HL-60 (cell line): ENCODE data around the gene KIF3A.

Experiments
- DNase-seq, 2 experiments: peaks; one replicate each; pipeline ENCODE4 v3.0.0-alpha.2; 2010 to 2020; ENCODE audit warnings: low read depth in 1 of 2, low spot score in 1 of 2
- H3K27ac ChIP-seq: fragments of 250-450 bp; sonication (Bioruptor Pico); replicated peaks from 2 replicates; pipeline ENCODE4 v1.5.1; 2020; ENCODE audit warnings: mild to moderate bottlenecking, moderate library complexity
- H3K27me3 ChIP-seq: fragments of 250-450 bp; sonication (Bioruptor Pico); 2 replicates; pipeline ENCODE4 v1.5.1; 2021; ENCODE audit warnings: mild to moderate bottlenecking, moderate library complexity; ENCODE audit not compliant: insufficient read depth, poor library complexity, severe bottlenecking
- H3K4me3 ChIP-seq: replicated peaks from 2 replicates; pipeline ENCODE4 v1.5.1; 2011; ENCODE audit warnings: mild to moderate bottlenecking, control low read depth, low read length; ENCODE audit not compliant: insufficient read depth
- CTCF ChIP-seq: IDR thresholded peaks from one replicate; pipeline ENCODE4 v1.5.1; 2011; ENCODE audit warnings: low read length, control low read depth, inconsistent platforms; ENCODE audit not compliant: insufficient read depth
- GABPA ChIP-seq: IDR thresholded peaks from 2 replicates; pipeline ENCODE4 v1.6.1; 2012; ENCODE audit warnings: low read depth
- POLR2AphosphoS5 ChIP-seq: IDR thresholded peaks from 2 replicates; pipeline ENCODE4 v1.6.1; 2012; ENCODE audit warnings: low read depth
- SPI1 ChIP-seq: IDR thresholded peaks from 2 replicates; pipeline ENCODE4 v1.6.1; 2012; ENCODE audit warnings: low read depth, mild to moderate bottlenecking, borderline replicate concordance
- TF ChIP-seq, protein P1 (sequence below): IDR thresholded peaks from 2 replicates; pipeline ENCODE4 v1.6.1; 2012; ENCODE audit warnings: low read depth; ENCODE audit not compliant: insufficient replicate concordance

KIF3A gene

DNA sequence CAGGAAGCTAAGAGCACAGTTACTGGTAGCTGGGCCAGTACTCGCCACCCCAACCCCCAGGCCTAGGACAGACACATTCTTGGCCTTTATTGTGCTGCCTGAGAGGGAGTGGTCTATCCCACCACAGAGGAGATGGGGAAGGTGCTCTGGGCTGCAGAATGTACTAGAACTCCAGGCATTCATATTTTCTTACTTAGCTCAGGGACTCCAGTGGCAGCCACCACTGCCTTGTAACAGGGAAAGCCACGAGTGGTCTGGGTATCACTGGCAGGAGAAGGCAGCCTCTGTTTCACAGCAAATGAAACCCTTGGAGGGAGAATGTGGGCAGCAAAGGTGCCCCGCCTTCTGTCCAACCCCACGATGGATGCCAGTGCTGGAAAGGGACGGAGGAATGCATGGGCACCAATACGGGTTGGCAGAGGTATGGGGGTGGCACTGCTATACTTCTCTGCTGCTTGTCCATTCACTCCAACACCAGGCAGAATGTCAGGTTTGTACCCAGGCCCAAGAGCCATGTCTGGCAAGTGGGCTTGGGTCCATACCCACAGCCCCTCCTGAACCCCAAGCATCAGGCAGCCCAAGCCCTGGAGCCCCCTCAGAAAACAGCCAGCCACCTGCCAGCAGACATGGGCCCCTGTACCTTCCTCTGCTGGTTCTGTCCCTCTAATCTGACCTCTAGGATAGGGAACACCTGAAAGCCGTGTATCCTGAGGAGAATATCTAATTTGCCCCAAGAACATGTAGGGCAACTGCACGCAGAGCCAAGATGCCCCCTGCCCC, 35.1 kb upstream of the KIF3A start:
- Histone ChIP-seq H3K27ac (no peak overlapping the region), H3K4me3 (no peak overlapping the region), H3K27me3 (no peaks in the 10 kb centered on the region)
- DNase-seq = no peak
- TF ChIP-seq, protein P1, sequence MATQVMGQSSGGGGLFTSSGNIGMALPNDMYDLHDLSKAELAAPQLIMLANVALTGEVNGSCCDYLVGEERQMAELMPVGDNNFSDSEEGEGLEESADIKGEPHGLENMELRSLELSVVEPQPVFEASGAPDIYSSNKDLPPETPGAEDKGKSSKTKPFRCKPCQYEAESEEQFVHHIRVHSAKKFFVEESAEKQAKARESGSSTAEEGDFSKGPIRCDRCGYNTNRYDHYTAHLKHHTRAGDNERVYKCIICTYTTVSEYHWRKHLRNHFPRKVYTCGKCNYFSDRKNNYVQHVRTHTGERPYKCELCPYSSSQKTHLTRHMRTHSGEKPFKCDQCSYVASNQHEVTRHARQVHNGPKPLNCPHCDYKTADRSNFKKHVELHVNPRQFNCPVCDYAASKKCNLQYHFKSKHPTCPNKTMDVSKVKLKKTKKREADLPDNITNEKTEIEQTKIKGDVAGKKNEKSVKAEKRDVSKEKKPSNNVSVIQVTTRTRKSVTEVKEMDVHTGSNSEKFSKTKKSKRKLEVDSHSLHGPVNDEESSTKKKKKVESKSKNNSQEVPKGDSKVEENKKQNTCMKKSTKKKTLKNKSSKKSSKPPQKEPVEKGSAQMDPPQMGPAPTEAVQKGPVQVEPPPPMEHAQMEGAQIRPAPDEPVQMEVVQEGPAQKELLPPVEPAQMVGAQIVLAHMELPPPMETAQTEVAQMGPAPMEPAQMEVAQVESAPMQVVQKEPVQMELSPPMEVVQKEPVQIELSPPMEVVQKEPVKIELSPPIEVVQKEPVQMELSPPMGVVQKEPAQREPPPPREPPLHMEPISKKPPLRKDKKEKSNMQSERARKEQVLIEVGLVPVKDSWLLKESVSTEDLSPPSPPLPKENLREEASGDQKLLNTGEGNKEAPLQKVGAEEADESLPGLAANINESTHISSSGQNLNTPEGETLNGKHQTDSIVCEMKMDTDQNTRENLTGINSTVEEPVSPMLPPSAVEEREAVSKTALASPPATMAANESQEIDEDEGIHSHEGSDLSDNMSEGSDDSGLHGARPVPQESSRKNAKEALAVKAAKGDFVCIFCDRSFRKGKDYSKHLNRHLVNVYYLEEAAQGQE = no peak

- no peak for TF ChIP-seq POLR2AphosphoS5
- no peak for TF ChIP-seq GABPA
- no peak for TF ChIP-seq CTCF
- TF ChIP-seq, protein P1 = no peak
- TF ChIP-seq SPI1 = no peak
- H3K27ac ChIP-seq = no peak overlapping the region
- DNase-seq = no peak
- H3K27me3 ChIP-seq = no peaks in the 10 kb centered on the region
- H3K4me3 ChIP-seq = no peak overlapping the region
These were observed 34.2 kb upstream of the KIF3A start for GRCh38 chr5:132771503-132771998.

GRCh38 chr5:132770476-132771159, 33.3 kb upstream of the KIF3A start:
- Histone ChIP-seq H3K27me3 (no peaks in the 10 kb centered on the region), H3K4me3 (no peak overlapping the region), H3K27ac (no peak overlapping the region)
- TF ChIP-seq, protein P1 = no peak
- TF ChIP-seq GABPA = no peak
- DNase-seq = no peak

DNA sequence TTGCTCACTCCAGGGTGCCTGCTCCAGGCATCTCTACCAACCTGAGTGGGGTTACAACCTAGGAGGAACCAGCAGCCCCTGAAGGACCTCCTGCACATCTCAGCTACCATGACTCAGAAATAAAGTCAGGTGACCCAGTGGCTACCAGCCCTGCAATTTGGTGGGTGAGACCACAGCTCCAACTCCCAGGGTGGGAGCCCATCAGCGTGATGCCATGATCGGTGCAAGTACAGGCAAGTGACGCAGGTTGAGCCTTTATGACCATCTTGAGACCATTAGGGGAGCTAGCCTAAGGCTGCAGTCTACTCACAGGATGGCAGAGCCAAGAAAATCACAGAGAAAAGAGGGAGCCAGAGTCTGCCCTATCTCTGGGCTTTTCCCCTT, 31.1 kb upstream of the KIF3A start:
- Histone ChIP-seq H3K27me3 (no peaks in the 10 kb centered on the region), H3K4me3 (no peak overlapping the region), H3K27ac (no peak overlapping the region)
- TF ChIP-seq SPI1 (no peak), CTCF (no peak), GABPA (no peak), POLR2AphosphoS5 (no peak)
- TF ChIP-seq, protein P1 = no peak
- no peak for DNase-seq
